LNCaP clone FGC (cell line): ENCODE data around the gene CCDC134.

Source experiments
- DNase-seq: peaks from one replicate; pipeline ENCODE4 v3.0.0-alpha.2; 2011; ENCODE audit warnings: low read depth
- H3K4me3 ChIP-seq: 2 replicates; pipeline ENCODE4 v1.5.1; 2011; ENCODE audit warnings: mild to moderate bottlenecking, low read depth, low read length, control low read depth
- TF ChIP-seq, protein P1 (sequence below): IDR thresholded peaks from 2 replicates; pipeline ENCODE4 v1.5.1; 2012; ENCODE audit warnings: mild to moderate bottlenecking; ENCODE audit not compliant: control insufficient read depth, insufficient read depth; ENCODE audit errors: extremely low read depth

The CCDC134 gene

DNA sequence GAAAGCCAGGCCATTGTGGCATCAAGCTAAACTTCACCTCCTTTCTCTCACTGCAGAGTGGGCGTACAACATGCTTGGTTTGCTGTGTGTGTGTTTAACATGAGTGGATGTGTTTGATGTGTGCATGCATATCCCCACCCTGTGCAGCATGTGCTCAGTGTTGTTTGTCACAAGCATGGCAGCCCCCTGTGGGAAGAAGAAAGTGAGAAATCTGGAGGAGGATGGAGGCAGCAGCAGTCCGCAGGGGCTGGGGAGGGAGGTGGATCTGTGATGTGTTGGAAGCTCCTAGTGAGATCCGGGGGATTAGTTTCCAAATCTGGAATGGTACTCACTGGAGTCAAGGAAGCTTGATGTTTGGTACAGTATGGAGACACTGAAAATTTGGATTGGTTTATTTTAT lies 24.1 kb upstream of the CCDC134 start:
- DNase-seq: no peak
- TF ChIP-seq, protein P1, sequence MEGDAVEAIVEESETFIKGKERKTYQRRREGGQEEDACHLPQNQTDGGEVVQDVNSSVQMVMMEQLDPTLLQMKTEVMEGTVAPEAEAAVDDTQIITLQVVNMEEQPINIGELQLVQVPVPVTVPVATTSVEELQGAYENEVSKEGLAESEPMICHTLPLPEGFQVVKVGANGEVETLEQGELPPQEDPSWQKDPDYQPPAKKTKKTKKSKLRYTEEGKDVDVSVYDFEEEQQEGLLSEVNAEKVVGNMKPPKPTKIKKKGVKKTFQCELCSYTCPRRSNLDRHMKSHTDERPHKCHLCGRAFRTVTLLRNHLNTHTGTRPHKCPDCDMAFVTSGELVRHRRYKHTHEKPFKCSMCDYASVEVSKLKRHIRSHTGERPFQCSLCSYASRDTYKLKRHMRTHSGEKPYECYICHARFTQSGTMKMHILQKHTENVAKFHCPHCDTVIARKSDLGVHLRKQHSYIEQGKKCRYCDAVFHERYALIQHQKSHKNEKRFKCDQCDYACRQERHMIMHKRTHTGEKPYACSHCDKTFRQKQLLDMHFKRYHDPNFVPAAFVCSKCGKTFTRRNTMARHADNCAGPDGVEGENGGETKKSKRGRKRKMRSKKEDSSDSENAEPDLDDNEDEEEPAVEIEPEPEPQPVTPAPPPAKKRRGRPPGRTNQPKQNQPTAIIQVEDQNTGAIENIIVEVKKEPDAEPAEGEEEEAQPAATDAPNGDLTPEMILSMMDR: no peak
- H3K4me3 ChIP-seq: no peak overlapping the region

DNA sequence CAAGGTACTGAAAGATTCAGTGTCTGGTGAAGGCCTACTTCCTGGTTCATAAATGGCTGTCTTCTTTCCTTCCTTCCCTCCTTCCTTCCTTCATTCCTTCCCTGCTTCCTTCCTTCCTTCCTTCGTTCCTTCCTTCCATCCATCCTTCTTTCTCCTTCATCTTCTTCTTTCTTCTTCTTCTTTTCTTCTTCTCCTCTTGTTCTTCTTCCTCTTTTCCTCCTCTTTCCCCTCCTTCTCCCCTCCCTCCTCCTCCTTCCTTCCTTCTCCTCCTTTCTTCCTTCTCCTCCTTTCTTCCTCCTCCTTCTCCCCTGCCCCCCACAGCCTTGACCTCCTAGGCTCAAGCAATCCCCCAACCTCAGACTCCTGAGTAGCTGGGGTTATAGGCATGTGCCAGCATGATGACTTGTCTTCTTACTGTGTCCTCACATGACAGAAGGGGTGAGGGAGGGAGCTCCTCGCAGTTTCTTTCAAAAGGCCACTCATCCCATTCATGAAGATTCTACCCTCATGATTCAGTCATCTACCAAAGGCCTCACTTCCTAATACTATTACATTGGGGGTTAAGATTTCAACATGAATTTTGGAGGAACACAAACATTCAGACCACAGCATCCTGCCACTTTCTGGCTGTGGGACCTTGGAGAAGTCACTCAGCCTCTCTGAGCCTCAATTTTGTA lies 22.6 kb upstream of the CCDC134 start:
- no peak for DNase-seq
- H3K4me3 ChIP-seq: no peak overlapping the region
- TF ChIP-seq, protein P1: no peak

DNA sequence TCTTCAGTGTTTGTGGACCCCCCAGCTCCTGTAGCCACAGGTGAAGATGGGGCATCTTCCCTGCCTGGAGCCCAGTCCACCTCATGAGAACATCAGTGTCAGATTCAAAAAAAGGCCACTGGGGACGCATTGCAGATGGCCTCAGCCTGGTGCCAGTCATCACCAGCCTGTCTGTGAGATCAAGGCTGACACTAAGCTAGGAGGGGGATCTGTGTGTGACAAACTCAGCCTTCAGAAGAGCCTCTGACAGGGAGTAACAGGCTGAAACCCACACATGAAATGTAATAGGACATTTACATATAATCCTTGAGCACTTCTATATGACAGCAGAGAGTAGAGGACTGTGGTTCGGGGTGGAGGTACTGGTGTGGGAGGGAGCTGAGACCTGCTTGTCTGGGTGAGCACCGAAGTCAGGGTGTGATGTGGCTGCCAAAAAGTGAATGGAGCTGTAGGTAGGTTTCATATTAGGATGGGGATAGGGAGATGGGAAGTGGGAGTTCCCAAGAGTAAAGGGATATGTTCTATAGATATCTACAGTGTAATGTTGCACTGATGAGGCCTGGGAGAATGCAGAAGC lies 20.5 kb upstream of the CCDC134 start:
- no peak overlapping the region for H3K4me3 ChIP-seq
- TF ChIP-seq, protein P1: no peak
- no peak for DNase-seq

DNA sequence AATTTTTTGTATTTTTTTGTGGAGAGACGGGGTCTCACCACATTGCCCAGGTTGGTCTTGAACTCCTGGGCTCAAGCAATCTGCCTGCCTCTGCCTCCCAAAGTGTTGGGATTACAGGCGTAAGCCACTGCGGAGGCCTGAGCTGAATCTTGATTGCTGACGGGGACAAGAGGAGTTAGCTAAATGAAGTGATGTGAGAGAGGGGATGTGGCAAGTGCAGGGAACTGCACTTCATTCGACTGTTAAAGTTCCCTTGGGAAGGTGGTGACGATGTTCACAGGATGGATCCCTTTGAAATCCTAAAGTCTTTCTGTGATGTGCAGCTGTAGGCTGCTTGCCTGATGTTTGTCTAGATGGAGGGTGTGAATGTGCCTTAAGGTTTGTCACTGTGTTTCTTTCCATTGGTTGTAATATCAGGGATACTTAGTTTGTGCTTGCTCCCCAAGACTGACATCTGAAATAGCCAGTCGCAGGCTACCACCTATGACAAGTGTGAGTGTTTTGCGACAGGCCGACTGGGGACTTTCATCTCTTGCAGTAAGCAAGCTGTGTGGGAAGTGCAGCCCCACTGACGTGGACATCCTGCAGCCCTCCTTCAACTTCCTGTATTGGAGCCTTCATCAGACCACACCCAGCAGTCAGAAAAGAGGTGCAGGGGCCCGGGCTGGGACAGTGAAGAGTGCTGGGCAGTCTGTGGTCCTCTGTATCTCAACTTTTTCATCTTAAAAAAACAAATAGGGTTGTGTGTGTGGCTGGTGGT lies 19.6 kb upstream of the CCDC134 start:
- no peak overlapping the region for H3K4me3 ChIP-seq
- no peak for DNase-seq
- TF ChIP-seq, protein P1: no peak

DNA sequence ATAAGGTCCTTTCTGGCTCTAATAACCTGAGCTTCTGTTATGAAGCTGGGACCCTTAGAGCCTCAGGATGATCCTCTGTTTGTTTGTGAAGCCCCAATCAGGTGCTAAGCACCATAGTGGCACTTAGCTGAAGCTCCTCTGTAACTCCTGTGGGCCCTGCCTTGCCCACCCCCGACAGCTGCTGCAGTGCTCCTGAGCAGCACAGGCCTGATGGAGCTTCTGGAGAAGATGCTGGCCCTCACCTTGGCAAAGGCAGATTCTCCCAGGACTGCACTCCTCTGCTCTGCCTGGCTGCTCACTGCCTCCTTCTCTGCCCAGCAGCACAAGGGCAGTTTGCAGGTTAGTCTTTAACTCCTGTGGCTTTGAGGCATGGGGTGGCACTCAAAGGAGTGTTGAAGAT lies 19.0 kb upstream of the CCDC134 start:
- no peak overlapping the region for H3K4me3 ChIP-seq
- no peak for DNase-seq

DNA sequence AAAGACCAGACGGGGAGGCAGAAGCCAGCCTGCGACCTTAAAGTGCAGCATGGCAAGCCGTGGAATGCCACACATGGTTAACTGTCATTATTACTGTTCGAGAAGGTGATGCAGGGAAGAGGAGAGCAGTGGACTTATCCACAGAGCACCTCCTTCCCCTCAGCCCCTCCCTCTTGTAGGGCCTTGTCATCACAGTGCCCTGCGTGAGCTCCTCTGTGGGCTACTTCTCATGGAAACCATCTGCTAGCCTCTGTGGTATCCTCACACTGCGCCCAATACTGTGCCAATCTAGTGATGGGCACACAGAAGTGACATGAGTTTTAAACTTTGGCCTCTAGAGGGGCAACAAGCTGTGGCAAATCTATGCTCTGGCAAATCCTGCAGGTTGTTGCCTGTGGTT lies 18.2 kb upstream of the CCDC134 start:
- no peak for DNase-seq
- TF ChIP-seq, protein P1: no peak
- H3K4me3 ChIP-seq: no peak overlapping the region

More for the DNA sequence above, 19.0 kb upstream of the CCDC134 start:
- TF ChIP-seq, protein P1: no peak
